Left kidney (tissue), 2 donors: Measurements from ENCODE around the gene IL17REL. TPM values are rescaled to one million over a fixed set of nuclear protein-coding genes. Genes with fewer than 3 reads are reported as not detected.
"Not testable (repeated sequence)": the region's sequence is repeated elsewhere in the genome, so short reads cannot be mapped to it uniquely, and the experiment has no call there.

ENCODE experiments used
- DNase-seq: peaks from one replicate; pipeline ENCODE4 v3.0.0-alpha.2; 2013
- polyA plus RNA-seq: library from polyadenylated mRNA; unstranded; fragments of 120-200 nt; gene quantifications from one replicate; pipeline ENCODE4 v1.2.1, GENCODE V29; 2013; ENCODE audit not compliant: insufficient read length

Gene IL17REL
- polyA plus RNA-seq, 1 donor = 0.08 TPM

GRCh38 chr22:49956418-49956770 lies 56.2 kb downstream of the IL17REL start:
- DNase-seq = no peak

- no peak for DNase-seq
These were observed 56.8 kb downstream of the IL17REL start for GRCh38 chr22:49955581-49956417.

- DNase-seq = no peak
These were observed 57.5 kb downstream of the IL17REL start for GRCh38 chr22:49954991-49955580.

GRCh38 chr22:49954354-49954753 lies 58.2 kb downstream of the IL17REL start:
- no peak for DNase-seq

GRCh38 chr22:49953680-49954344 lies 58.8 kb downstream of the IL17REL start:
- no peak for DNase-seq

DNA sequence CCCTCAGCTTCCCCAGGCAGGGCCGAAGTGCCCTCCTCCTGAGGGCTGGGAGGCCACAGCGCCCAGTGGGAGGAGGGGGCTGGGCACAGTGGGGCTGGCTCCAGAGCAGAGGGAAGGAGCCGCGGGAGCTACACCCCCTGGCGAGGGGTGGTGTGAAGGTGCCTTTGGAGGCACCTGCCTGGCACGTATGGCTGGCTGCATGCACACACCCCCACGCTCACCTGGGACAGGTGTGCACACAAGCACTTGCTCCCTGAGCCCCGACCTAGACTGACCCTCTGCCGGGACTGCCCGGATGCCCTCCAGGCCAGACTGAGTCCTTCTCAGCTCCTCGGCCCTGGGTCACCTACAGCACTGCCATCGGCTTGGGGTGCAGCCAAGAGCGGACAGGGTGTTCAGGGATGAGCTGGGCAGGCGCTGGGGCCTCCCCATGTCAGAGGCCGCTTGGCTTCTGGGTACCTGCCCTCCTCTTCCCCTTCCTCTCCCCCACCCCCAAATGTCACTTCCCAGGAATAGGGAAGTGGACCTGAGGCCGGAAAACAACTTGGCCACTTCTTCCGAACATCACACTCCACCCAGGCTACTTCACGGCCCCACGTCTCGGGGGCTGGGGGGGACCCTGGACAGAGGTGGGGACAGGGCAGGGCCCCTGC lies 59.4 kb downstream of the IL17REL start:
- DNase-seq = no peak

GRCh38 chr22:49951986-49952896 lies 60.3 kb downstream of the IL17REL start:
- no peak for DNase-seq

DNA sequence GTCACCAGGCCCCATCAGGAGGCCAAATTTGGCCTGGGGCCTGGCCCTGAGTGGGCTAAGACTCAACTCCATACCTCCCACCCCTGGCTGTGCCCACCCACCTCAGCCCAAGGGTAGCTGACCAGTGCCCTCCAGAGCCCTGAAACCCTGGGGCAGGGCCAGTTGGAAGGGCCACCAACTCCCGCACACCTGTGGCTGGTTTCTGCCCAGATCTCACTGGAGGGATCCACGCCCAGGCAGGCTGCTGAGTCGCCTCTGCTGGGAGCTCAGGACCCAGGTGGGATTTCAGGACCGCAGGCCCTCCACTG lies 60.9 kb downstream of the IL17REL start:
- DNase-seq = no peak

- peak; percentile 64 for DNase-seq
These were observed 61.4 kb downstream of the IL17REL start for GRCh38 chr22:49951000-49951677.

DNA sequence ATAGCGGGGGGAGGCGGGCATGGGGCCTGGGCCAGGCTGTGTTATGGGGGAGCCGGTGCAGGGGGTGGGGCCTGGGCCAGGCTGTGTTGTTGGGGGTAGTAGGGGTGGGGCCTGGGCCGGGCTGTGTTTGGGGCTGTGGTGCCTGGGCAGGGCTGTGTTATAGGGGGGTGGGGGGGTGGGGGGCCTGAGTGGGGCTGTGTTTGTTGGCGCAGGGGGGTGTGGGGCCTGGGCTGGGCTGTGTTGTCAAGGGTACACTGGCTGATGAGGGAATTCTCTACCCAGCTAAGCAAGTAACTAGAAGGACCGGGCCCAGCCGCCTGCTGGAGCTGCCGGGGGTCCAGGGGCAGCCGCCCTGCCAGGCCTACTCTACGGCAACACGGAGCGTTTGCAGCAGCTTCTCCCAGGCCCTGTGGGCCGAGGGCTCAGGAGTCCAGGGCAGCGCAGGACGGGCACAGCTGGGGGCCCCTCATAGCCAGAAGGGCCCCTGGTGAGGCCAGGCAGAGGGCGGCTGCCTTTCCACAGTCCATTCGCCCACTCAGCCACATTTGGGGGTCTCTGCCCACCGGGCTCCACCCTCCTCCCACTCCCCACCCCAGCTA lies 62.1 kb downstream of the IL17REL start:
- no peak for DNase-seq

GRCh38 chr22:49949914-49950292 lies 62.7 kb downstream of the IL17REL start:
- DNase-seq = no peak

DNA sequence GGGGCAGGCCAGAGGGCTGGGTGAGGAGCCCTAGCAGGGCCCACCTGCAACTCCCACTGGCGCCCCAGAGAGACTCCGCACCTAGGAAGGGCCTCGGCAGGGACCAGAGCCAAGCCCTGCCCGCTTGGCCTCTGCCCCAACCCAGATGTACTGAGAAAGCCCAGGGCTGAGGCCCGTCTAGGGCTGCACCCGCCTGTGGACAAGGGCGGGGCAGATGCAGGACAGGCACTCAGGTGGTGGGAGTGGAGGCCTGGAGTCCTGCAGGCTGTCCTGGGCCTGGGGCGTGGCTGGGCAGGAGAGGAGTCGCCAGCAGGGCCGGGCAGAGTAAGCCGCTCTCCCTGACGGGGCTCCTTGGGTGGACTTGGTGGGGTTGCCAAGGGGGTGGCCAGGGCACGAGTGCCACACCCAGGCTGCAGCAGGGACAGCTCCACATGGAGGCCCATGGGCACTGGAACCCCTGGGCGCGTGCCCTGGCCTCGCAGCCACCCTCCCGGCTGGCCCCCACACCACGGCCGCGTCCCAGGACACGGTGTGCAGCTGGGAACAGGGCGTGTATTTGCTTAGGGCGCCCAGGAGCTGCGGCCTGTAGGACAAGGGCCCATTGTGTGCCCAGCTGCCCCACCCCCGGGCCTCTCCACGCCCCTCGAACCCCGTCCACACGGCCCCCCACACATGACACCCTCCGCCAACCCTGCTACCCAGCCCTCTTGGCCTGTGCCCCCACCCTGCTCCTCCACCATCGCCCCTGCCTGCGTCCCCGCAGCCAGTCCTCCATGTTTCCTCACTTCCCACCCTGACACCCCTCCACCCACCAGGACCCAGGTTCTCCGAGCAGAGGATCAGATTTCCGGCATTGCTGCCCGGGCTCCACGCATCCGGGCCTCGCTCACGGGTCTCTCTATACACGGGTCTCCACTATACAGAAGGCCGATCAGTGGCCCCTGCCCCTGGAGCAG lies 63.3 kb downstream of the IL17REL start:
- DNase-seq = no peak

GRCh38 chr22:49948116-49948957 lies 64.2 kb downstream of the IL17REL start:
- no peak for DNase-seq

DNA sequence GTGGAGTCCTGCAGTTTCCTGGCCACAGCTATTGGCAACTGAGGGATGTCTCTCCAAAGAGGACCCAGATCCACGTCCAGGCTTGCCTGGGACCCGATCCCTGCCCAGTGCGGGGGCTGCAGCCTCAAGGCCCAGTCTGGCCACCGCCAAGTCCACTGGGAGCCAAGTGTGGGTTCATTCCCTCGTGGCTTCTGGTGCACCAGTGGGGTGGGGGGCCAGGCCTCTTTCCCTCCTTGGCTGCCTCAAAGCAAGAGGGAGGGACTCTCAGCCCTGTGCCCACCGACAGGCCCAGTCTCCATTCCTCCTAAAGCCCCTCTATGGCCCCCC lies 65.3 kb downstream of the IL17REL start:
- no peak for DNase-seq

DNA sequence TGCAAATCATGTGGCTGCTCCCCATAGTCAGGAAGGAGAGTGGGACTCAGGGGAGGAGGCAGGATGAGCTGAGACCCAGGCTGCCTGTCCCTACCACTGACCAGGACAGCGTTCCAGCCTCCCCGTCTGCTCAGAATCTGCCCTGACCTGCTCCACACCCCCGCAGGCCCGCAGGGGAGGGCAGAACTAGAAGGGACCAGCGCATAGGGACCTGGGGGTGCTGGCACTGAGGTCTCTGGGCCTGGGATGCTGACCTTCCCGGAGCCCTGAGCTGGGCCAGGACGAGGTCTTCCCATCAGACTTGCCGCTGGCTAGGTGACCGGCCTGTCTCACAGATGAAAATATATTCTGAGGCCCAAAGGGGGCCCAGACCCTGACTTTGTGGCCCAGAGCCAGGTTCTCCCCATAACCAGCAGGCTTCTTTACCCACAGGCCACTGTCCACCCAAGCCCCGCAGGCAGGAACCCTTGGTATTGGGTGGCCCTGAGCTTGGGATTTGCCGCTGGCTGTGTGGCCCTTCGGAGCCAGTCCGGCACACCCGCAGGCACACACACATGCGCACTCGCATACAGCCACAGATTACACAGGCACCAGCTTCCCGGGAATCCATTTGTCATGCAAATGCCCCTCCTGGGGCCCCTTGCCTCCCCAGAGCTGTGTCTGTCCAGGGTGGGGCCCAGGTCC lies 65.8 kb downstream of the IL17REL start:
- no peak for DNase-seq

GRCh38 chr22:49945042-49945794 lies 67.3 kb downstream of the IL17REL start:
- DNase-seq = not testable (repeated sequence)
